Measurements from ENCODE around the gene TBC1D13.
"Not testable (repeated sequence)": the region's sequence is repeated elsewhere in the genome, so short reads cannot be mapped to it uniquely, and the experiment has no call there.

Gene TBC1D13

GRCh38 chr9:128836509-128837145, 49.6 kb downstream of the TBC1D13 start:
- no peak for FAIRE-seq
- no peak for DNase-seq (ENCODE audit: extremely low spot score, insufficient read length, low read depth)

- FAIRE-seq, result no peak
- no peak for DNase-seq (ENCODE audit: extremely low spot score, insufficient read length, low read depth)
Observed at GRCh38 chr9:128838338-128838737, 51.3 kb downstream of the TBC1D13 start.

- DNase-seq (ENCODE audit: extremely low spot score, insufficient read length, low read depth) (no peak), FAIRE-seq (no peak)
Observed at GRCh38 chr9:128840524-128840923, 53.5 kb downstream of the TBC1D13 start.

- DNase-seq (ENCODE audit: extremely low spot score, insufficient read length, low read depth) (no peak), FAIRE-seq (no peak)
Observed at GRCh38 chr9:128841694-128842492, 54.8 kb downstream of the TBC1D13 start.

- not testable (repeated sequence) for DNase-seq (ENCODE audit: extremely low spot score, insufficient read length, low read depth); FAIRE-seq
Observed at GRCh38 chr9:128843171-128843570, 56.1 kb downstream of the TBC1D13 start.

GRCh38 chr9:128845186-128845931, 58.3 kb downstream of the TBC1D13 start:
- DNase-seq (ENCODE audit: extremely low spot score, insufficient read length, low read depth) (no peak), FAIRE-seq (no peak)

GRCh38 chr9:128846680-128847030, 59.6 kb downstream of the TBC1D13 start:
- DNase-seq (ENCODE audit: extremely low spot score, insufficient read length, low read depth) (no peak), FAIRE-seq (no peak)

GRCh38 chr9:128847803-128848202, 60.8 kb downstream of the TBC1D13 start:
- no peak for DNase-seq (ENCODE audit: extremely low spot score, insufficient read length, low read depth)
- FAIRE-seq, result no peak

- FAIRE-seq; DNase-seq (ENCODE audit: extremely low spot score, insufficient read length, low read depth): not testable (repeated sequence)
Observed at GRCh38 chr9:128851024-128851423, 64.0 kb downstream of the TBC1D13 start.

GRCh38 chr9:128851779-128852600, 64.9 kb downstream of the TBC1D13 start:
- not testable (repeated sequence) for DNase-seq (ENCODE audit: extremely low spot score, insufficient read length, low read depth); FAIRE-seq

GRCh38 chr9:128852646-128853045, 65.6 kb downstream of the TBC1D13 start:
- FAIRE-seq, result not testable (repeated sequence)

GRCh38 chr9:128854454-128854853, 67.4 kb downstream of the TBC1D13 start:
- not testable (repeated sequence) for FAIRE-seq; DNase-seq (ENCODE audit: extremely low spot score, insufficient read length, low read depth)

More at GRCh38 chr9:128852646-128853045, 65.6 kb downstream of the TBC1D13 start:
- not testable (repeated sequence) for DNase-seq (ENCODE audit: extremely low spot score, insufficient read length, low read depth)

GRCh38 chr9:128858476-128858875, 71.4 kb downstream of the TBC1D13 start:
- not testable (repeated sequence) for DNase-seq (ENCODE audit: extremely low spot score, insufficient read length, low read depth); FAIRE-seq
